ENCODE data around the gene NACC1.
A peak's percentile ranks its signal among the peaks of the same experiment; 100 is the strongest.
"Not testable (repeated sequence)": the region's sequence is repeated elsewhere in the genome, so short reads cannot be mapped to it uniquely, and the experiment has no call there.

NACC1 gene

GRCh38 chr19:13165162-13165997, 47.3 kb downstream of the NACC1 start:
- no peak for DNase-seq

GRCh38 chr19:13166151-13166550, 48.1 kb downstream of the NACC1 start:
- not testable (repeated sequence) for DNase-seq

- no peak for DNase-seq
Measured at GRCh38 chr19:13169769-13170168, 51.7 kb downstream of the NACC1 start.

DNA sequence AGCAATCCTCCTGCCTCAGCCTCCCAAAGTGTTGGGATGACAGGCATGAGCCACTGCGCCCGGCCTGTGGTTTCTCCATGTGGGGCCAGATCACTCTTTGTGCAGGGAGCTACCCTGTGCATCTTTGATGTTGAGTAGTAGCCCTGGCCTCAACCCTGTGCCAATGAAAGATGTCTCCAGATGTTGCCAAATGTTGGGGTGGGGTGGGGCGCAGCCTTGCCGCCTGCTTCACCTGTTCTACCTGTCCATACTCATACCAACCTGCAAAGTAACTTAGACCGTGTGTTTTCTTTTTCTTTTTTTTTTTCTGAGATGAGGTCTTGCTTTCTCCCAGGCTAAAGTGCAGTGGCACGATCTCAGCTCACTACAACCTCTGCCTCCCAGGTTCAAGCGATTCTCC, 53.1 kb downstream of the NACC1 start:
- DNase-seq = no peak

DNA sequence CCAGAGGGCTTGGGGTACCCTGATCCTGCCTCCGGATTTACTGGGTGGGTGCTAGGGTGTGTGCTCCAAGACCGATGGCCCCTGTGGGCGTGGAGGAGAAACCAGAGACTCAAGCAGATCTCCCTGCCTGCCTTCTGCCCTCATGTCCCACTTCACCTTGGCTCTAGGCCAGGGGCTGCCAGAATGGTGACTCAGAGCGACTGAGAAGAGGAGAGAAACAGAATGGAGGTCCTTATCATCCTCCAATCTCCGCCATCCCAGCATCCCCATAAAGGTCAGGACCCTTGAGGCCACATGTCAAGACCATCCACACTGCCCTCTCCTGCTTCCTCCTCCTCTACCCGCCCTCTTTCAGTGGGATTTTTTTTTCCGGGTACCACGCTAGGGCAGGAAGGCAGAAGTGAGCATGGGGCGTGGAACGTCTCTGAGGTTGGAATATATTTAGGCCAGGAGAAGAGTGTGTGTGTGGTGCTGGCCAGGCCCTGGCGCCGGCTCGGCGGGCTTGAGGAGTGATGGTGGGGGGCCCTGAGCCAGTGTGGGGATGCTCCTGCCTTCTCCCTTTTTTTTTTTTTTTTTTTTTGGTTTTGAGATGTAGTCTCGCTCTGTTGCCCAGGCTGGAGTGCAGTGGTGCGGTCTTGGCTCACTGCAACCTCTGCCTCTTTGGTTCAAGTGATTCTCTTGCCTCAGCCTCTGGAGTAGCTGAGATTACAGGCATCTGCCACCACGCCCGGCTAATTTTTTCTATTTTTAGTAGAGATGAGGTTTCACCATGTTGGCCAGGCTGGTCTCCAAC, 54.5 kb downstream of the NACC1 start:
- DNase-seq = peak; percentile 36 to 60 (median 58)

GRCh38 chr19:13173139-13173737, 55.2 kb downstream of the NACC1 start:
- DNase-seq = no peak

DNA sequence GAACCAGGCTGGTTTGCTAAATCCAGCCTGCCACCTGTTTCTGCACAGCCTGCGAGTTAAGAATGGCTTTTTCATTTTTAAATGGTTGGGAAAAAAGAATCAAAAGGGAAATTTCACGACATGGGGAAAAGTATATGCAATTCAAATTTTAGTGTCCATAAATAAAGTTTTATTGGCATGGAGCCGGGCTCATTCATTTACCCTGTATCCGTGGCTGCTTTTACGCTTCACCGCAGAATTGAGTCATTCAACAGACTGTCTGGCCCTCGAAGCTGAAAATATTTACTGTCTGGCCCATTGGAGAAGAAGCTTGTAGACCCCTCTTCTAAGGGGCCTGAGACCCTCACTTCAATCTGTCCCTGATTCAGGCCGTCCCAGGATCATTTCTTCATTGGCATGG, 58.3 kb downstream of the NACC1 start:
- DNase-seq = no peak

DNA sequence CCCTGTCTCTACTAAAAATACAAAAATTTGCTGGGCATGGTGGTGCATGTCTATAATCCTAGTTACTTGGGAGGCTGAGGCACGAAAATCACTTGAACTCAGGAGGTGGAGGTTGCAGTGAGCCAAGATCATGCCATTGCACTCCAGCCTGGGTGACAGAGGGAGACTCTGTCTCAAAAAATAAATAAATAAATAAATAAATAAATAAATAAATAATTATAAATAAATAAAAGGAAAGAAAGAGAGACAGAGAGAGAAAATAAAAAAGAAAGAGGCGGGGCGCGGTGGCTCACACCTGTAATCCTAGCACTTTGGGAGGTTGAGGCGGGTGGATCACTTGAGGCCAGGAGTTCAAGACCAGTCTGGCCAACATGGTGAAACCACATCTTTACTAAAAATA, 59.5 kb downstream of the NACC1 start:
- not testable (repeated sequence) for DNase-seq

- DNase-seq = not testable (repeated sequence)
Measured at GRCh38 chr19:13178291-13178690, 60.2 kb downstream of the NACC1 start.

DNA sequence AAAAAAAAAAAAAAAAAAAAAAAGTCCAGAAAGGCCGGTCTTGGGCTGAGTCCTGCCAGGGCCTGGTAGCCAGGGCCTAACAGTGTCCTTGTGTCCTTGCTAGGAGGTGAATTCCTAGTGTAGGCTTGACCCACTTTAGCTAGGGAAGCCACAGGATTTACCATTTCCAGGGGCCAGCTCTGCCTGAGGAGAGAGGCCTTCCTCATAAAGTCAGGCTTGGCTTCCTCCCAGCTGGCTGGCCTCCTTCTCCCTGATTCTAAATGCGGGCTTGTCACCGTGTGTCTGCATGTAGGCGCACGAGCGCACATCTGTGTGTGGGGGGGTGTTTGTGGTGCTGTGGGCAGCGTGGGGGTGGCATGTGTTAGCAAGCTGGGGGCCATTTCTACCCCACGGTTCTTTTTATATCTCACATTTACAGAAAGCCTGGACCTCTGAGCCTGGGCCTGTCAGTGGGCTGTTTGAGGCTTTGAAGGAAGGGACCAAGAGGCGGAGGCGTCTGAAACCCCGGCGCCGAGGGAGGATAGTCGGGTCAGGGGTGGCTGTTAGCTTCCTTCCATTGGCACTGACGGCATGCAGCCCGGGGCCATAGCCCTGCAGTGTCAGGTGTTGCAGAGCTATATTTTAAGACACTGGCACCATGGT, 63.8 kb downstream of the NACC1 start:
- DNase-seq = no peak

DNA sequence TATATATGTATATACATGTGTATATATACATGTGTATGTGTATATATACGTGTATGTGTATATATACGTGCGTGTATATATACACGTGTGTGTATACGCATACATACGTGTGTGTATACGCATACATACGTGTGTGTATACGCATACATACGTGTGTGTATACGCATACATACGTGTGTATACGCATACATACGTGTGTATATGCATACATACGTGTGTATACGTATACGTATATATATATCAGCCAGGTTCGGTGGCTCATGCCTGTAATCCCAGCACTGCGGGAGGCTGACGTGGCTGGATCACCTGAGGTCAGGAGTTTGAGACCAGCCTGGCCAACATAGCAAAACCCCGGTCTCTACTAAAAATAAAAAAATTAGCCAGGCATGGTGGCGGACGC, 66.9 kb downstream of the NACC1 start:
- DNase-seq = not testable (repeated sequence)

DNA sequence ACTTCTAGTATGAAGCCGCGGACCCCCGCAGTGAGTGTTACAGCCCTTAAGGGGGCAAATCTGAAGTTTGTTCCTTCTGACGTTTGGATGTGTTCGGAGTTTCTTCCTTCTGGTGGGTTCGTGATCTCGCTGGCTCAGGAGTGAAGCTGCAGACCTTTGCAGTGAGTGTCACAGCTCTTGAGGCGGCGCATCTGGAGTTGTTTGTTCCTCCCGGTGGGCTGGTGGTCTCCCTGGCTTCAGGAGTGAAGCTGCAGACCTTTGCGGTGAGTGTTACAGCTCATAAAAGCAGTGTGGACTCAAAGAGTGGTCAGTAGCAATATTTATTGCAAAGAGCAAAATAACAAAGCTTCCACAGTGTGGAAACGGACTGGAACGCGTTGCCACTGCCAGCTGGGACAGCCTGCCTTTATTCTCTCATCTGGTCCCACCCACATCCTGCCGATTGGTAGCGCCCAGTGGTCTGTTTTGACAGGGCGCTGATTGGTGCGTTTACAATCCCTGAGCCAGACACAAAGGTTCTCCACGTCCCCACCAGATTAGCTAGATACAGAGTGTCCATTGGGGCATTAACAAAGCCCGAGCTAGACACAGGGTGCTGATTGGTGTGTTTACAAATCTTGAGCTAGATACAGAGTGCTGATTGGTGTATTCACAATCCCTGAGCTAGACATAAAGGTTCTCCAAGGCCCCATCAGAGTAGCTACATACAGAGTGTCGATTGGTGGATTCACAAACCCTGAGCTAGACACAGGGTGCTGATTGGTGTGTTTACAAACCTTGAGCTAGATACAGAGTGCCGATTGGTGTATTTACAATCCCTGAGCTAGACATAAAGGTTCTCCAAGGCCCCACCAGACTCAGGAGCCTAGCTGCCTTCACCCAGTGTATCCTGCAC, 67.9 kb downstream of the NACC1 start:
- not testable (repeated sequence) for DNase-seq

- not testable (repeated sequence) for DNase-seq
Measured at GRCh38 chr19:13186688-13187087, 68.6 kb downstream of the NACC1 start.

GRCh38 chr19:13187419-13187818, 69.4 kb downstream of the NACC1 start:
- DNase-seq = no peak

DNA sequence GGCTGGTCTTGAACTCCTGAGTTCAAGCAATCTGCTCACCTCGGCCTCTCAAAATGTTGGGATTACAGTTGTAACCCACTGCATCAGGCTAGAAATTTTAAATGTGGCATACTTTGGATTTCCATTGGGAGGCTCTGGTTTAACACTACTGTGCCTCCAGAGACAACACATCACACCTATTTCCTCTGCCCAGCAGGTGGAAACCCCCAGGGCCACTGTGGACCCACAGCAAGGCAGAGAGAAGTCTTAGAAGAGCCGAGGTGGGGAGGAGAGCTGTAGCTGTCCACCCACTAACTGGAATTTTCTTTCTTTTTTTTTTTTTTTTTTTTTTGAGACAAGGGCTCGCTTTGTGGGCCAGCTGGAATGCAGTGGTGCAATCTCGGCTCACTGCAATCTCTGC, 71.5 kb downstream of the NACC1 start:
- DNase-seq = no peak

Data from T-helper 1 cell (primary cell).